ENCODE results near the gene CCND1. TPM values are rescaled to one million over a fixed set of nuclear protein-coding genes. Genes with fewer than 3 reads are reported as not detected.

Gene CCND1
- total RNA-seq, 1 donor from 2014 or later = 10.5 TPM

- CTCF ChIA-PET = no interaction called here
- Mint-ChIP-seq H3K36me3 (ENCODE audit: low read depth) (no peaks in the 10 kb centered on the region), H3K27me3 (peaks cover 20% of the 10 kb centered on the region), H3K27ac (no peak overlapping the region), H3K4me3 (peak overlapping the region; percentile 52), H3K9me3 (no peaks in the 10 kb centered on the region), H3K4me1 (peaks cover 42% of the 10 kb centered on the region)
- no peak for TF ChIP-seq CTCF (IDR thresholded peaks at IDR 0.05)
- POLR2A ChIA-PET = interaction anchor here (0.6 to 1.2 kb wide), 5 partner anchors 35 to 654 kb away, joined by 4 to 9 read pairs (median 5); no protein-coding TSS in a partner anchor
- intact Hi-C loops (cut with micrococcal nuclease) = no loop called here
- ATAC-seq (ENCODE audit: low read depth) (no peak), DNase-seq (no peak)
Measured at GRCh38 chr11:69638941-69639681, 1.8 kb upstream of the CCND1 start.

DNA sequence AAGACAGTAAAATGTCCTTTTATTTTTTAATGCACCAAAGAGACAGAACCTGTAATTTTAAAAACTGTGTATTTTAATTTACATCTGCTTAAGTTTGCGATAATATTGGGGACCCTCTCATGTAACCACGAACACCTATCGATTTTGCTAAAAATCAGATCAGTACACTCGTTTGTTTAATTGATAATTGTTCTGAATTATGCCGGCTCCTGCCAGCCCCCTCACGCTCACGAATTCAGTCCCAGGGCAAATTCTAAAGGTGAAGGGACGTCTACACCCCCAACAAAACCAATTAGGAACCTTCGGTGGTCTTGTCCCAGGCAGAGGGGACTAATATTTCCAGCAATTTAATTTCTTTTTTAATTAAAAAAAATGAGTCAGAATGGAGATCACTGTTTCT is 1.1 kb upstream of the CCND1 start:
- Mint-ChIP-seq H3K9me3 (no peaks in the 10 kb centered on the region), H3K4me3 (peak overlapping the region; percentile 86), H3K36me3 (ENCODE audit: low read depth) (no peaks in the 10 kb centered on the region), H3K27me3 (peaks cover 20% of the 10 kb centered on the region), H3K4me1 (peaks cover 42% of the 10 kb centered on the region), H3K27ac (no peak overlapping the region)
- POLR2A ChIA-PET = interaction anchor here (0.6 to 1.2 kb wide), 3 partner anchors 35 to 342 kb away, joined by 4 to 5 read pairs (median 4); no protein-coding TSS in a partner anchor
- no peak for DNase-seq
- TF ChIP-seq CTCF (IDR thresholded peaks at IDR 0.05) = no peak
- intact Hi-C loops (cut with micrococcal nuclease) = loop anchor here (2.0 to 10.0 kb wide), 5 partner anchors 738 to 1179 kb away; partner anchors contain the start of genes CPT1A, IGHMBP2, MRPL21 and PPP6R3
- no peak for ATAC-seq (ENCODE audit: low read depth)
- CTCF ChIA-PET = no interaction called here

GRCh38 chr11:69640260-69640994 is 529 bp upstream of the CCND1 start:
- ChIA-PET POLR2A (interaction anchor here (3.2 kb wide), 1 partner anchor 343 kb away, joined by 27 read pairs; no protein-coding TSS in a partner anchor), CTCF (interaction anchor here (4.7 kb wide), 1 partner anchor 540 kb away, joined by 75 read pairs; no protein-coding TSS in a partner anchor)
- Mint-ChIP-seq H3K27me3 (peaks cover 20% of the 10 kb centered on the region), H3K9me3 (no peaks in the 10 kb centered on the region), H3K36me3 (ENCODE audit: low read depth) (no peaks in the 10 kb centered on the region), H3K27ac (peak overlapping the region; percentile 30), H3K4me3 (peak overlapping the region; percentile 86), H3K4me1 (peaks cover 42% of the 10 kb centered on the region)
- DNase-seq (no peak), ATAC-seq (ENCODE audit: low read depth) (no peak)
- intact Hi-C loops (cut with micrococcal nuclease) = loop anchor here (2.0 to 10.0 kb wide), 5 partner anchors 738 to 1180 kb away; partner anchors contain the start of genes CPT1A, IGHMBP2, MRPL21 and PPP6R3
- TF ChIP-seq CTCF (IDR thresholded peaks at IDR 0.05) = no peak

DNA sequence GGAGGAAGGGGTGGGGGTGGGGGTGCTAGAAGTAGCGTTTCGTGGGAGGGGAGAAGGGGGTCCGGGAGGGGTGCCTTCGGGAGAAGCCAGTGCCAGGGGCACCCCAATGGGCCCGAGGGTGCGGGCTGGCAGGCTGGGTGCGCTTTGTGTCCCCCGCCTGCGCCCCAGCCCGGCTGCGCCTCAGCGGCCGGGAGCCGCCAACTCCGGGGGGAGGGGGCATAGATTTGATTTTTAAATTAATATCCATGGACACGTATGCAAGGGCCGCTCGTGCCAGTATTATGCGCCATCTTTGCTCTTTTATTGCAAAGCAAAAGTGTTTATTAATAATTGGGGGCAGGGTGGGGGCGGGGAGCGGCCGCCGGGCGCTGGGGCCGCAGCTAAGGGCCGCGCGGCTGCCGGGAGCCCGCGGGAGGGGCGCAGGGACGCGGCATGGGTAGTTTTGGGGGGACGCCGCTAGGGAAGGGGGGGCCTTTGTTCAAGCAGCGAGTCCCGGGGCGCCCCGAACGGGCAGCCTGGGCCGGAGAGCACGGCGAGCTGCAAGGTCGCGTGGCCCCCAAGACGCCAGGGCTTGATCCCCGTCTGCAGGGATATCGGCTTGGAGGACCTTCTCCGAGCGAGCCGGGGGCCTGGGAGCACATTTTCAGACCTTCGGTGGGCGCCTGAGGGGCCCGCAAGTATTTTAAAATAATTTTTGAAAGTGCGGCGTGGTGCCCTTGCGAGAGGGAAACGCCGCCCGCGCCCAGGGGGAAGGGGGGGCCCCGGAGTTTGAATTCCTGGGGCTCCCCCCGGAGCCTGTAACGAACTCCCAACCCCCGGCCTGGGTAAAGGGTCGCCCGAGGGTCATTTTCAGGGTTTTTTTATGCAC is 959 bp downstream of the CCND1 start:
- ChIA-PET CTCF (interaction anchor here (1.3 to 4.7 kb wide), 5 partner anchors 29 to 541 kb away, joined by 3 to 75 read pairs (median 13); partner anchors contain the start of gene MYEOV), POLR2A (interaction anchor here (0.6 to 3.2 kb wide), 8 partner anchors 33 to 1174 kb away, joined by 3 to 27 read pairs (median 6); partner anchors contain the start of gene LTO1)
- no peaks in the 10 kb centered on the region for H3K9me3 Mint-ChIP-seq
- H3K36me3 Mint-ChIP-seq (ENCODE audit: low read depth) = no peaks in the 10 kb centered on the region
- intact Hi-C loops (cut with micrococcal nuclease) = loop anchor here (1.0 to 10.0 kb wide), 9 partner anchors 33 to 1181 kb away; partner anchors contain the start of genes CPT1A, IGHMBP2, LTO1 and MRPL21
- H3K27ac Mint-ChIP-seq = no peak overlapping the region
- H3K4me3 Mint-ChIP-seq = peak overlapping the region; percentile 86
- no peak for TF ChIP-seq CTCF (IDR thresholded peaks at IDR 0.05)
- H3K4me1 Mint-ChIP-seq = peaks cover 35% of the 10 kb centered on the region
- DNase-seq (no peak), ATAC-seq (ENCODE audit: low read depth) (no peak)
- H3K27me3 Mint-ChIP-seq = peaks cover 16% of the 10 kb centered on the region

Measured in activated B cell treated with CpG ODN at 0.5 μM for 24 hours (primary cell).